Measurements from ENCODE around the gene RNF152. TPM values are rescaled to one million over a fixed set of nuclear protein-coding genes. Genes with fewer than 3 reads are reported as not detected.

The RNF152 gene
- total and polyA plus RNA-seq, 11 donors: 2.8 to 24.0 (median 10.7) TPM

- H3K27me3 ChIP-seq: peaks cover 0 to 6% (median 0%) of the 10 kb centered on the region in 9 donors
- intact Hi-C loops (cut with DNase I): loop anchor here in 1 of 10 donors (5.0 kb wide), 1 partner anchor 293 kb away; no protein-coding TSS in a partner anchor
- no peaks in the 10 kb centered on the region for H3K9me3 ChIP-seq
- H3K27ac ChIP-seq: no peak overlapping the region
- no peak for DNase-seq
- H3K4me1 ChIP-seq: no peaks in the 10 kb centered on the region
- no peak for ATAC-seq
- H3K4me3 ChIP-seq: no peak overlapping the region
- no peaks in the 10 kb centered on the region for H3K36me3 ChIP-seq
- no peak for TF ChIP-seq CTCF (IDR thresholded peaks at IDR 0.05)
- no peak for TF ChIP-seq POLR2A (IDR thresholded peaks at IDR 0.05)
These were observed 17.3 kb upstream of the RNF152 start for GRCh38 chr18:61910101-61910500.

GRCh38 chr18:61908661-61909060 lies 15.9 kb upstream of the RNF152 start:
- Histone ChIP-seq H3K27me3 (peaks cover 0 to 6% (median 0%) of the 10 kb centered on the region in 9 donors), H3K4me1 (no peaks in the 10 kb centered on the region), H3K36me3 (no peaks in the 10 kb centered on the region), H3K4me3 (no peak overlapping the region), H3K9me3 (no peaks in the 10 kb centered on the region), H3K27ac (no peak overlapping the region)
- intact Hi-C loops (cut with DNase I): loop anchor here in 4 of 10 donors (5.0 to 10.0 kb wide), 4 partner anchors 216 to 354 kb away; no protein-coding TSS in a partner anchor
- WGBS, 4 donors: 77 to 95% (median 88%) methylated on average over 7 of the region's 7 CpGs
- no peak for DNase-seq
- TF ChIP-seq CTCF (IDR thresholded peaks at IDR 0.05) (no peak), POLR2A (IDR thresholded peaks at IDR 0.05) (no peak)
- no peak for ATAC-seq

GRCh38 chr18:61901323-61901986 lies 8.6 kb upstream of the RNF152 start:
- 26 to 34% (median 31%) methylated on average over 5 of the region's 5 CpGs for WGBS, 4 donors
- TF ChIP-seq POLR2A (IDR thresholded peaks at IDR 0.05): no peak
- peak; percentile 81 to 93 (median 90) for TF ChIP-seq CTCF (IDR thresholded peaks at IDR 0.05)
- intact Hi-C loops (cut with DNase I): loop anchor here in 8 of 10 donors (1.0 to 10.0 kb wide), 8 partner anchors 223 to 350 kb away; no protein-coding TSS in a partner anchor

GRCh38 chr18:61900504-61901281 lies 7.9 kb upstream of the RNF152 start:
- H3K9me3 ChIP-seq: no peaks in the 10 kb centered on the region

More at GRCh38 chr18:61901323-61901986, 8.6 kb upstream of the RNF152 start:
- Histone ChIP-seq H3K9me3 (no peaks in the 10 kb centered on the region), H3K36me3 (no peaks in the 10 kb centered on the region), H3K27ac (no peak overlapping the region), H3K4me3 (no peak overlapping the region), H3K4me1 (peaks cover 0 to 7% (median 0%) of the 10 kb centered on the region in 12 donors), H3K27me3 (peaks cover 0 to 13% (median 0%) of the 10 kb centered on the region in 9 donors)
- peak in 3 of 5 donors; percentile 27 to 47 (median 30) for DNase-seq
- ATAC-seq: peak; percentile 62 to 79 (median 72)

More at GRCh38 chr18:61900504-61901281, 7.9 kb upstream of the RNF152 start:
- Histone ChIP-seq H3K4me3 (no peak overlapping the region), H3K4me1 (peaks cover 0 to 10% (median 0%) of the 10 kb centered on the region in 12 donors), H3K27me3 (peaks cover 0 to 9% (median 0%) of the 10 kb centered on the region in 9 donors), H3K36me3 (no peaks in the 10 kb centered on the region), H3K27ac (no peak overlapping the region)
- intact Hi-C loops (cut with DNase I): loop anchor here in 8 of 10 donors (1.0 to 10.0 kb wide), 8 partner anchors 224 to 349 kb away; no protein-coding TSS in a partner anchor
- no peak for DNase-seq
- WGBS, 4 donors: 72 to 92% (median 86%) methylated on average over 10 of the region's 10 CpGs
- TF ChIP-seq POLR2A (IDR thresholded peaks at IDR 0.05) (no peak), CTCF (IDR thresholded peaks at IDR 0.05) (no peak)
- no peak for ATAC-seq

All from heart left ventricle (tissue), 16 donors.